HG03469 (cell line): ENCODE results near the gene MMGT1.
"Not testable (repeated sequence)": the region's sequence is repeated elsewhere in the genome, so short reads cannot be mapped to it uniquely, and the experiment has no call there.

ENCODE experiments used
- ATAC-seq: cut with Tn5 transposase; IDR thresholded peaks from one replicate; pipeline ENCODE4 v1.9.1; 2021; ENCODE audit warnings: mild to moderate bottlenecking, moderate library complexity, moderate number of reproducible peaks; ENCODE audit not compliant: unreplicated experiment

MMGT1 gene

GRCh38 chrX:135927897-135928296 lies 45.9 kb downstream of the MMGT1 start:
- no peak for ATAC-seq

- ATAC-seq: no peak
Measured at GRCh38 chrX:135923353-135923752, 50.4 kb downstream of the MMGT1 start.

- not testable (repeated sequence) for ATAC-seq
Measured at GRCh38 chrX:135920516-135920915, 53.3 kb downstream of the MMGT1 start.

GRCh38 chrX:135914404-135914803 lies 59.4 kb downstream of the MMGT1 start:
- ATAC-seq: no peak
